Ureter (tissue), 1 donor: ENCODE results near the gene TMEM54. TPM values are rescaled to one million over a fixed set of nuclear protein-coding genes. Genes with fewer than 3 reads are reported as not detected.

Experiments
- DNase-seq: peaks from one replicate; pipeline ENCODE4 v3.0.0-alpha.2; 2020; ENCODE audit warnings: low spot score
- total RNA-seq: library from RNA; stranded (reverse); gene quantifications from one replicate; pipeline ENCODE4 v1.2.4, GENCODE V29; 2023
- donor health status: DM: yes; HTN: yes; CAD: no.

The TMEM54 gene, protein sequence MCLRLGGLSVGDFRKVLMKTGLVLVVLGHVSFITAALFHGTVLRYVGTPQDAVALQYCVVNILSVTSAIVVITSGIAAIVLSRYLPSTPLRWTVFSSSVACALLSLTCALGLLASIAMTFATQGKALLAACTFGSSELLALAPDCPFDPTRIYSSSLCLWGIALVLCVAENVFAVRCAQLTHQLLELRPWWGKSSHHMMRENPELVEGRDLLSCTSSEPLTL
- total RNA-seq, result 88.7 TPM

DNA sequence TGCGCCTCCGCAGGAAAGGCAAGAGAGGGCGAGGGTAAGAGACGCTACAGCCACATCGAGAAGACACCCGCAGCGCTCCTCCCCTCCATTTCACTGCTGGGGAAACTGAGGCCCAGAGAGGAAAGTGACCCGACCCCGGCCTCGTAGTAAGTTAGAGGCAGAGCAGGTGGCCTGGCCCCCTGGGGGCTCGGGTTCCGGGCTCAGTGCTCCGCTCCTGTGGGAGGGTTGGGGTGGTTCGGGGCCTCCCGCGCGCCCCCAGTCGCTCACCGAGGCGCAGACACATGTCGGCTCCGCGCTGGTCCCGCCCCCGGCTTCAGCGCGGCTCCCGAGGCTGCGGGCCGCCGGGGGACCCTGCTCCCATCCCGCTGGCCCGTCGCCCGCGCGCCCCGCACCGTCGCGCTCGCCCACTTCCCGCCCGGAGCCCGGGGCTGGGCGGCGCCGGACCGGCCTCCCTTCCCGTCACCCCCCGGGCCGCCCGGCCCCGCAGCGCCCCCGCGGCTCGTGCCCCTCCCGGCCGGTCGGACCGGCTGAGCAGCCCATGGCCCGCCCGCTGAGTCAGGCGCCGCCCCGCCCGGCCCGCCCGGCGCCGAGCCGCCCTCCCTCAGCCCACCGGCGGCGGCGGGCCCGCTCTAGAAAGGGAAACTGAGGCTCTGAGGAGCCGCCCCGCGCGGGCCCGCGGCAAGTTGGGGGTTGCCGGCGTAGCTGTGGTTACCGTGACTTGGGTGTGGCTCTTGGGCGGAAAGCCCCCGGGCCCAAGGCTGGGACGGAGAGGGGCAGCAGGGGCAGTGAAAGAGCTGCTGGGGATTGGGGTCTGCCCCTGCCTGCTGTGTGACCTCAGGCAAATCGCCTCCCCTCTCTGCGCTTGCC, at the start of gene TMEM54:
Gene TMEM54, minus strand, starts transcription at position 434 of the 867 bp plus-strand sequence. Its CDS starts 151 bp downstream, at position 283.
- DNase-seq, result peak; percentile 71

GRCh38 chr1:32949519-32949918, 48.3 kb upstream of the TMEM54 start:
- DNase-seq, result no peak

DNA sequence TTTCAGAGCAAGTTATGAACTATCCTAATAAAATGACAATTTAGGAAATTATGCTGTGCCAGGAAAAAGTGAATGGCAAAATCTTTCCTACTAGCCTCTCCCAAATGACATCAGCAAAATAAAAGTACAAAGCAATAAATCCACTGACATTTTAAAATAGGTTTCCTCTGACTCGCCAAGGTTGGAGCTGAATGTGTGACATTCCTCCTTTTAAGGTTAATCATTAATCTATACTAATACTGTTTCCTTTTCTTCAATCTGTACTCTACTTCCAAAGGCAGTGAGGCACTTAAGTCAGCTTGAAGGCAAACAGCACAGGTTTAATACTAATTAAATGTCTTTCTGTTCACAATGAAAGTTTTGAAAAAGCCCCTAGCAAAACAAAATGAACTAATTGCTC, 47.7 kb upstream of the TMEM54 start:
- DNase-seq, result no peak

DNA sequence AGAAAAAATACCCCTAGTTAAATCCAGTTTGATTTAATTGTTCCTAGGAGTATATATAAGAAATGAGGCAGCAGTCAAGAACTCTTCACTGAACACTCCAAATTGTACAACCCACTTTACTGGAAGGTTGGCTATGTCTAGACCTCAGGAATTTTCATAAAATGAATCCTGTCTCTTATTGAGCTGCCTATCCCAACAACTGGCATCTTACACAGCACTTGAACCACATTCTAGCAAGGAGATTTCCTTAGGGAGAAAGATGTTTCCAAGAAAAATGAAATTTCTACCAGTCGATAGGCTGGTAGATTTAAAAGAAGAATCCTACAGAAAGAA, 47.2 kb upstream of the TMEM54 start:
- DNase-seq, result no peak

- no peak for DNase-seq
Observed at GRCh38 chr1:32947669-32948389, 46.6 kb upstream of the TMEM54 start.

GRCh38 chr1:32946413-32946812, 45.2 kb upstream of the TMEM54 start:
- DNase-seq, result no peak

DNA sequence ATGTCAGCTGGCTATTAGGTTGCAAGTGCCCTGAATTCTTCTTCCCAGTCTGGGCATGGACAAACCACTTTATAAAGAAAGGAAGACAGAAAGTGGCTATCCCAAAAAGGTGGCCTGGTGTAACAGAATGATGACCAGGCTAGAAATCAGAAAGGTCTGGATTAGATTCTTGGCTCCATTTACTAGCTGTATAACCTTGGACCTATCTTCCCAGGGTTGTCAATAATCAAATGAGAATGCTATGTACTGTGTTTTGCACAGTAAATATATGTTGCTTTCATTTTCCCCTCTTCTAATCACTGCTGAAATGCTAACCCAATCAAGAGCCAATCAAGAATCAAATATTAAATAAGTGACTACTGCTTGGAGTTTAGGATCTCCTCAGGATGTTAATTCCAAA, 43.0 kb upstream of the TMEM54 start:
- DNase-seq, result no peak

DNA sequence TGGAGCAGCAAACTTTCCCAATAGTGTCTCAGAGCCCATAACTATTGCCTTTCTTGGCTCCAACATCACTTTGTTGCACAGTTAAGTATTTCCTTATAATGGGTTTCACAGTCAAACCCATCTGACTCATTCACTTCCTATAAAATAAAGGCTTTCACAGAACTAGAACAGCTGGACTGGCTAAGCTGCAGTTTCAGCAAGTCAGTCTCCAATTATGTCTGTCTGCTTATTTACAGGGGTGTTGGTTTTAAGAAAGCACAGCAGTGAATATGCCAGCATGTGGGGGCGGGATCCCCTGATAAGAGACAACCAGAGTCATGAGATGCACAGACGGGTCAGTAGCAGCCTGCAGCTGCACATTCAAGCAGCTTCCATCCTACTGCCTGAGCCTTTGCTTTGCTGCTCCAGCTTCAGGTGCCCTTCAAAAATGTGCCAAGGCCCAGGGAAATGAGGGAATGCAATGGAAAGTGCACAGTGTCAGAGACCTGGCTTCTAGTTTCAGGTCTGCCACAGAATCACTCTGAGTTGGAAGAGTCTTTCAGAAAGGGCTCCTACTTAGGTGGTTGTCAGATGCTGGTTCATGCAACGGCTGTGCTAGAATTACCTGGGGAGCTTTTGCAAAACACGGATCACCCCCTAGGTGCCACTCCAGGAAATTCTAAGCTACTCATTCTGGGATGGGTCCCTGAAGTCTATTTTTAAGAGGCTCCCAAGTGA, 38.6 kb upstream of the TMEM54 start:
- DNase-seq, result no peak

DNA sequence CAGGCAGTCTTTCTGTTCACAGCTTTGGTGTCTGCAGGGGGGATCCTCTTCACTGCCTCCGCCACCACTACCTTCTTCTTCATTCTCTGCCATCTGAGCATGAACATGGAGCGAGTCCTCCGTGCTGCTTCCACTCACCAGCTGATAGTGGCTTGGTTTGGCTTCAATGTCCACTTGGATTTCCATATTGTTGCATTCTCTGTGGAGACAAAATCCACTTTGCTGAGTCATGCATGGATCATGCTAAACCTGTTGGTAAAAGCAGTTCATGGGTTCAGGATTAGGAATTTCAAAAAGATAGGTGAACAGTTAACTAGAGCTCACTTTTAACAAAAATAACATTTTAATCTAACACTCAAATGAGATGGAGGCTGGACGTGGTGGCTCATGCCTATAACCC, 35.9 kb upstream of the TMEM54 start:
- no peak for DNase-seq

DNA sequence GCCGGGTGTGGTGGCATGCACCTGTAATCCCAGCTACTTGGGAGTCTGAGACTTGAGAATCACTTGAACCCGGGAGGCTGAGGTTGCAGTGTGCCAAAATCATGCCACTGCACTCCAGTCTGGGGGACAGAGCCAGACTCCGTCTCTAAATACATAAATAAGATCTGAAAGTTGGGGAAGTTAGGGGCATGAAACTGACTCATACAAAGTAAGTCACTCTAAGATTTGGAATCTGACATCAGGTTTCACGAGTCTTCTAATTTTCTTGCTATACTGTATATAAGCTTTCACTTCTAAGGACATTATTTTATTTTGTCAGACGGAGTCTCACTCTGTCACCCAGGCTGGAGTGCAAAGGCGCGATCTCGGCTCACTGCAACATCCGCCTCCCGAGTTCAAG, 33.3 kb upstream of the TMEM54 start:
- no peak for DNase-seq

GRCh38 chr1:32933742-32934322, 32.6 kb upstream of the TMEM54 start:
- peak; percentile 50 for DNase-seq

GRCh38 chr1:32931760-32932159, 30.6 kb upstream of the TMEM54 start:
- no peak for DNase-seq

- no peak for DNase-seq
Observed at GRCh38 chr1:32929366-32929765, 28.2 kb upstream of the TMEM54 start.

DNA sequence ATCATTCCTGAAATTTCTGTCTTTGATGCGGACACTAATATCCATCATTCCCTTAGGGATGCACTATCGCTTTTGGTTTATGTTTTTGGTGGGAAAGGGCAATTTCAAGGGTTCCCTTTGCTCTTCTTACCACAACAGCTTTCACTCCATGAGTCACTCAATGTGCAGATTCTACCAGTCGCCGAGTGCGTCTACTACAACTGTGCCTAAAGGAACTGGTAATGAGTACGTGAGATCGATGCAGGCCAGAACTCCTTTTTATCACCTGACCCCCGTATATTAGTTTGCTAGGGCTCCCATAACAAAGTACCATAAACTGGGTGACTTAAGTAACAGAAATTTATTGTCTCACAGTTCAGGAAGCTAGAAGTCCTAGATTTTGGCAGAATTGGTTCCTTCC, 27.5 kb upstream of the TMEM54 start:
- DNase-seq, result no peak

DNA sequence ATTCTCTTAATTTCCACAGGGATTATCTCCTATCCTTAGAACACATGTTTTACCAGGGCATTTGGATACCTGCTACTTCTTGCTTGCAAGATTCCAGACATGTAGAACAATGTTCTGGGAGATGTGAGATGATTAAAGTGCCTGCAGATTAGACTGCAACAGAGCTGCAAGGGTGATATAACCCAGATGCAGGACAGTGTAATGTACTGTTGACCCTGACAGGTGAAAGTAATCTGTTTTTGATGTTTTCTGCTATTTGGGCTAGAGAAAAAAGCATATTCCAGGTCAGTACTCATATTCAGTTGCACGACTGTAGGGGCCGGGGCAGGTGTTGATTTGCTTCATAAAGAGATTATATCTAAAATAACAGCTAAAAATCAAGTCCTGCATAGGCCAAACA, 27.1 kb upstream of the TMEM54 start:
- DNase-seq, result no peak

GRCh38 chr1:32927441-32927840, 26.3 kb upstream of the TMEM54 start:
- DNase-seq, result no peak

GRCh38 chr1:32926562-32926961, 25.4 kb upstream of the TMEM54 start:
- DNase-seq, result no peak

DNA sequence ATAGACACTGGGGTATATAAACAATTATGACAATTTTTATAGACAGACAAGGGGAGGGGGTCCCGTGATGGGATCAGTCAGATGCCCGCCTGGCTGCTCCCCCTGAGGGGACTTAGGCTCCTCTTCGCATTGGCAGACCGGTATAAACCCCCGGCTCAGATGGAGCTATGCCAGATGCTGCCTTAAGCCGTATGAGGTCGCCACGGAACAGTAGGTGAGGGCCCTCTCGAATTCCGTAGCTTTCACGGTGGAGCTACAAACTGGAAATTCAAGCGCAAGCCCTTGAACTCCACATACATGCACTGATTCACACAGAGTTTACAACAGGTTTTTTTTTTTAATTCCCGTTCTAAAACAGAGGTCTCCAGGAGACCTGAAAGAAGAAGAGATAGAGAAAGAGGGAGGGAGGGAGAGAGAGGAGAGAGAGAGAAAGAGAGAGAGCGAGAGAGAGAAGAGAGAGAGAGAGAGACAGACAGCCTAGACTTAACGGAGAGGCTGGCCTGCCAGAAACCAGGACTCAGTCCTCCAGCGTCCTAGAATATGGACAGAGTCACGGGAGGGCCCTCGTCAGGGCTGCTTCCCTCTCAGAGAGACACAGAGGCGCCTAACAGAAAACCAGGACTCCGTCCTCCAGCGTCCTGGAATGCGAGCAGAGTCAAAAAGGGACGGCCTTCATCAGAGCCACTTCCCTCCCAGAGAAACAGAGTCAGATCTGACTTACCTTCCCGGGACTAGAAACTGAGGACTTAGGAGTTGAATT, 24.4 kb upstream of the TMEM54 start:
- no peak for DNase-seq

DNA sequence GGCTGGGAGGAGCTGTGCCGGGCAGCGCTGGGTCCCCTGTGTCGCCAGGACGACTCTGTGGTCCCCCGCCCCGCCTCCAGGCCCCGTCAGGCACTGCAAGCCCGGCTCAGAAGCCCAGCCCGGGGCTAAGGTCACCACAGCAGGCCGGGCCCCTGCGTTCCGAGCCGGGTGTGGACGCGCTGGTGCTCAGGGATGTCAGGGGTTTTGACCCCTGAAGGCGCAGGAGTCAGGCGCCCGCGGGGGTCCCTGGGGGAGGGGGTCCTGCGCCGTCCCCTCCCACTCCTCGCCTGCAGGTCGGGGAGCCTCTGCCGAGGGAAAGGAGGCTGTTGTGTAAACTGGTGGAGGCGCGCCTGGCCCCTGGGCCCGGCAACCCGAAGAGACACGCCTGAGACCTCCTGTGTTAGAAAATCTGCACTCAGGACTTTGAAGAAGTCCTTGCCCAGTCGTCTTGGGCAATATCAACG, 23.7 kb upstream of the TMEM54 start:
- no peak for DNase-seq

- no peak for DNase-seq
Observed at GRCh38 chr1:32920833-32921232, 19.6 kb upstream of the TMEM54 start.
